Fibroblast of lung (primary cell): ENCODE data around the gene SMPD3. TPM values are rescaled to one million over a fixed set of nuclear protein-coding genes. Genes with fewer than 3 reads are reported as not detected.

Experiments
- DNase-seq, 2 donors: peaks; one replicate each; pipeline versions ENCODE4 v3.0.0 to v3.0.0-alpha.2; 2010; ENCODE audit warnings: low read depth in 2 of 2
- H2AFZ ChIP-seq: 2 replicates; pipeline ENCODE4 v1.5.1; 2012; ENCODE audit warnings: low read length, control low read depth, inconsistent platforms
- H3K27ac ChIP-seq: 2 replicates; pipeline ENCODE4 v1.5.1; 2011; ENCODE audit warnings: low read length, control low read depth; ENCODE audit not compliant: insufficient read depth
- H3K27me3 ChIP-seq: 2 replicates; pipeline ENCODE4 v1.5.1; 2011; ENCODE audit warnings: mild to moderate bottlenecking, low read length; ENCODE audit not compliant: control insufficient read depth, insufficient read depth
- H3K36me3 ChIP-seq: 2 replicates; pipeline ENCODE4 v1.5.1; 2011; ENCODE audit warnings: low read length; ENCODE audit not compliant: control insufficient read depth, insufficient read depth
- H3K4me1 ChIP-seq: 2 replicates; pipeline ENCODE4 v1.5.1; 2011; ENCODE audit warnings: low read length; ENCODE audit not compliant: control insufficient read depth, insufficient read depth; ENCODE audit errors: extremely low read depth
- H3K4me2 ChIP-seq: 2 replicates; pipeline ENCODE4 v1.5.1; 2011; ENCODE audit warnings: low read length, control low read depth; ENCODE audit not compliant: insufficient read depth; ENCODE audit errors: extremely low read depth
- H3K4me3 ChIP-seq, 4 experiments: fragments of 200-600 bp in 1 of 4; sonication (generic) in 1 of 4; replicated peaks in 1 of 4; 2 replicates each; pipeline ENCODE4 v1.5.1; 2011 to 2016; ENCODE audit warnings: low read length in 4 of 4, low read depth in 3 of 4, mild to moderate bottlenecking in 3 of 4, control low read depth in 2 of 4, inconsistent platforms in 1 of 4, mixed read lengths in 1 of 4; ENCODE audit not compliant: insufficient read depth in 1 of 4; ENCODE audit errors: control extremely low read depth in 1 of 4
- H3K79me2 ChIP-seq: 2 replicates; pipeline ENCODE4 v1.5.1; 2012; ENCODE audit warnings: mild to moderate bottlenecking, low read length, inconsistent platforms; ENCODE audit not compliant: control insufficient read depth, insufficient read depth
- H3K9ac ChIP-seq: 2 replicates; pipeline ENCODE4 v1.5.1; 2011; ENCODE audit warnings: mild to moderate bottlenecking, low read length, control low read depth; ENCODE audit not compliant: insufficient read depth
- H3K9me3 ChIP-seq: 2 replicates; pipeline ENCODE4 v1.5.1; 2012; ENCODE audit warnings: low read depth, low read length; ENCODE audit not compliant: control insufficient read depth, insufficient read depth
- H4K20me1 ChIP-seq: 2 replicates; pipeline ENCODE4 v1.5.1; 2011; ENCODE audit warnings: low read length; ENCODE audit not compliant: control insufficient read depth, insufficient read depth; ENCODE audit errors: extremely low read depth
- EZH2 ChIP-seq: IDR thresholded peaks from 2 replicates; pipeline ENCODE4 v1.5.1; 2012; ENCODE audit warnings: low read length, control low read depth, mild to moderate bottlenecking; ENCODE audit errors: missing control alignments
- polyA plus RNA-seq, 2 donors: library from polyadenylated mRNA; depleted of rRNA in 1 of 2; stranded (reverse) in 1 of 2; unstranded in 1 of 2; fragments of >200 nt; gene quantifications; 2 replicates each; pipeline ENCODE4 v1.2.1, GENCODE V29; 2011 to 2012; ENCODE audit warnings: missing spikeins in 1 of 2
- total RNA-seq: library from RNA; depleted of rRNA; stranded (reverse); fragments of >200 nt; gene quantifications from 2 replicates; pipeline ENCODE4 v1.2.1, GENCODE V29; 2014
- TF ChIP-seq, protein P1 (sequence below), 2 donors: IDR thresholded peaks in 1 of 2; conservative IDR thresholded peaks in 1 of 2; 1 replicate in 1 of 2; 2 replicates in 1 of 2; pipeline ENCODE4 v1.5.1; 2011 to 2012; ENCODE audit warnings: low read length in 2 of 2, control low read depth in 1 of 2, inconsistent platforms in 1 of 2, low read depth in 1 of 2, mild to moderate bottlenecking in 1 of 2

Gene SMPD3
- total and polyA plus RNA-seq, 2 donors (not counting 1 experiment from before 2014, with no cell fraction given), result under 0.01 to 0.08 TPM

DNA sequence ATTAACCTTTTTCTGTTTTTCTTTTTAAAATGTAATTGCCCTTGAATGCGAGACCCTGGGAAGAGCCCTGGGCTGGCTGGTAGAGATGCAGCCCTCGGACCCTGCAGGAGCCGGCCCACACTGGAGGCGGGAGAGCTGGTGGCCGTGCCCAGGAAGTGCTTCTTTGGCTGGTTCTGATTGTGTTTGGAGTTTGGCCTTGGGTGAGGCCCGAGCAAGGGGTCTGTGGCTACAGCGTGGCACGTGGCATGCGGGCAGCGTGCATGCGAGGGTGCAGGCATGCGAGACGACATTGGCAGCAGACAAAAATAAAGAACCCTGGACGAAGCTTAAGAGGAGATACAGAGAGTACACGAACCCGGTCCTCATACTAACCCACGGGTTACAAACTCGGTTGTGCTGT lies 87.8 kb downstream of the SMPD3 start:
- no peak for TF ChIP-seq EZH2
- TF ChIP-seq, protein P1, sequence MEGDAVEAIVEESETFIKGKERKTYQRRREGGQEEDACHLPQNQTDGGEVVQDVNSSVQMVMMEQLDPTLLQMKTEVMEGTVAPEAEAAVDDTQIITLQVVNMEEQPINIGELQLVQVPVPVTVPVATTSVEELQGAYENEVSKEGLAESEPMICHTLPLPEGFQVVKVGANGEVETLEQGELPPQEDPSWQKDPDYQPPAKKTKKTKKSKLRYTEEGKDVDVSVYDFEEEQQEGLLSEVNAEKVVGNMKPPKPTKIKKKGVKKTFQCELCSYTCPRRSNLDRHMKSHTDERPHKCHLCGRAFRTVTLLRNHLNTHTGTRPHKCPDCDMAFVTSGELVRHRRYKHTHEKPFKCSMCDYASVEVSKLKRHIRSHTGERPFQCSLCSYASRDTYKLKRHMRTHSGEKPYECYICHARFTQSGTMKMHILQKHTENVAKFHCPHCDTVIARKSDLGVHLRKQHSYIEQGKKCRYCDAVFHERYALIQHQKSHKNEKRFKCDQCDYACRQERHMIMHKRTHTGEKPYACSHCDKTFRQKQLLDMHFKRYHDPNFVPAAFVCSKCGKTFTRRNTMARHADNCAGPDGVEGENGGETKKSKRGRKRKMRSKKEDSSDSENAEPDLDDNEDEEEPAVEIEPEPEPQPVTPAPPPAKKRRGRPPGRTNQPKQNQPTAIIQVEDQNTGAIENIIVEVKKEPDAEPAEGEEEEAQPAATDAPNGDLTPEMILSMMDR (conservative IDR thresholded peaks at IDR 0.05 in 1 of 2, IDR thresholded peaks at IDR 0.05 in 1 of 2; ENCODE audit: low read depth in 1 of 2, low read length in 2 of 2), result no peak
- Histone ChIP-seq H3K9me3 (no peaks in the 10 kb centered on the region), H3K9ac (no peak overlapping the region), H2AFZ (no peak overlapping the region), H3K27ac (no peak overlapping the region), H3K4me1 (no peaks in the 10 kb centered on the region), H4K20me1 (no peaks in the 10 kb centered on the region), H3K36me3 (peaks cover 8% of the 10 kb centered on the region), H3K4me3 (no peak overlapping the region), H3K4me2 (no peak overlapping the region), H3K27me3 (peaks cover 2% of the 10 kb centered on the region), H3K79me2 (no peaks in the 10 kb centered on the region)
- DNase-seq, result no peak

- Histone ChIP-seq H4K20me1 (no peaks in the 10 kb centered on the region), H3K36me3 (peaks cover 10% of the 10 kb centered on the region), H3K9me3 (no peaks in the 10 kb centered on the region), H3K79me2 (no peaks in the 10 kb centered on the region), H3K9ac (no peak overlapping the region), H3K4me2 (no peak overlapping the region), H3K27ac (no peak overlapping the region), H2AFZ (no peak overlapping the region), H3K27me3 (peaks cover 2% of the 10 kb centered on the region), H3K4me1 (no peaks in the 10 kb centered on the region), H3K4me3 (no peak overlapping the region)
- no peak for DNase-seq
- TF ChIP-seq EZH2, result no peak
- TF ChIP-seq, protein P1 (conservative IDR thresholded peaks at IDR 0.05 in 1 of 2, IDR thresholded peaks at IDR 0.05 in 1 of 2; ENCODE audit: low read depth in 1 of 2, low read length in 2 of 2), result no peak
These were observed 88.7 kb downstream of the SMPD3 start for GRCh38 chr16:68359398-68360191.

DNA sequence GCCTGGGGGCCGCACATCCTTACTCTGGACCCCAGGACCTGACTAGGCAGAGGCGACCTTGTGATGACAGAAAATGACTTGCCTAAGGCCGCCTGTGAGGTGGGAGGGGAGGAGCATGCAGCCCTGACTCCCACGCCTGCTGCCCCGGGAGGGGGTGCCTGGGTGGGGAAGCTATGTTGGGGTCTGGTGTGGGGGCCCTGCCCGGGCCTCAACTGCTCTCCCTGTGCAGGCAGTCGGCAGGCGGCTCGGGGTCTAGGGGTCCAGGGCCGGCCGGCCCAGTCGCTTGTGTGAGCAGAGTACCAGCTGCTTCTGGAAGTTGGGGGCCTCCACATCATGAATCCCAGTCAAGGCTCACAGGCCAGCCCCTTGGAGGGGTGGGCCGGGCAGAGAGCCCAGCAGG lies 89.4 kb downstream of the SMPD3 start:
- no peak overlapping the region for H3K27ac ChIP-seq
- H3K4me3 ChIP-seq, result no peak overlapping the region
- H3K9ac ChIP-seq, result no peak overlapping the region
- no peak for DNase-seq
- H3K27me3 ChIP-seq, result peaks cover 2% of the 10 kb centered on the region
- H3K9me3 ChIP-seq, result no peaks in the 10 kb centered on the region
- no peaks in the 10 kb centered on the region for H4K20me1 ChIP-seq
- H3K36me3 ChIP-seq, result peaks cover 12% of the 10 kb centered on the region
- no peak overlapping the region for H2AFZ ChIP-seq
- no peaks in the 10 kb centered on the region for H3K79me2 ChIP-seq
- TF ChIP-seq, protein P1 (conservative IDR thresholded peaks at IDR 0.05 in 1 of 2, IDR thresholded peaks at IDR 0.05 in 1 of 2; ENCODE audit: low read depth in 1 of 2, low read length in 2 of 2), result no peak
- no peak for TF ChIP-seq EZH2
- H3K4me1 ChIP-seq, result no peaks in the 10 kb centered on the region
- H3K4me2 ChIP-seq, result no peak overlapping the region
